Activated CD4-positive, alpha-beta T cell treated with anti-CD3 and anti-CD28 coated beads, Interleukin-2, amount 50 U/mL, for 1 hour (primary cell): Measurements from ENCODE around the gene EVC2.

Source experiments
- DNase-seq: peaks from one replicate; pipeline ENCODE4 v3.0.0-alpha.2; 2020

EVC2 gene

GRCh38 chr4:5664778-5665177, 43.6 kb downstream of the EVC2 start:
- no peak for DNase-seq

- DNase-seq = no peak
Measured at GRCh38 chr4:5662555-5662954, 45.8 kb downstream of the EVC2 start.

- DNase-seq = no peak
Measured at GRCh38 chr4:5661237-5661636, 47.1 kb downstream of the EVC2 start.

- no peak for DNase-seq
Measured at GRCh38 chr4:5660185-5660584, 48.2 kb downstream of the EVC2 start.

- no peak for DNase-seq
Measured at GRCh38 chr4:5658974-5659373, 49.4 kb downstream of the EVC2 start.

- DNase-seq = no peak
Measured at GRCh38 chr4:5656415-5656814, 51.9 kb downstream of the EVC2 start.

GRCh38 chr4:5654791-5655190, 53.6 kb downstream of the EVC2 start:
- DNase-seq = no peak

- DNase-seq = no peak
Measured at GRCh38 chr4:5651089-5651488, 57.3 kb downstream of the EVC2 start.

GRCh38 chr4:5650040-5650439, 58.3 kb downstream of the EVC2 start:
- no peak for DNase-seq

- no peak for DNase-seq
Measured at GRCh38 chr4:5647351-5647750, 61.0 kb downstream of the EVC2 start.

GRCh38 chr4:5640096-5640495, 68.3 kb downstream of the EVC2 start:
- no peak for DNase-seq

GRCh38 chr4:5639556-5639955, 68.8 kb downstream of the EVC2 start:
- no peak for DNase-seq

GRCh38 chr4:5638976-5639375, 69.4 kb downstream of the EVC2 start:
- DNase-seq = no peak

- no peak for DNase-seq
Measured at GRCh38 chr4:5638316-5638715, 70.0 kb downstream of the EVC2 start.

GRCh38 chr4:5636766-5637670, 71.3 kb downstream of the EVC2 start:
- no peak for DNase-seq

- no peak for DNase-seq
Measured at GRCh38 chr4:5635826-5636195, 72.5 kb downstream of the EVC2 start.

GRCh38 chr4:5632571-5632970, 75.8 kb downstream of the EVC2 start:
- no peak for DNase-seq

GRCh38 chr4:5632066-5632440, 76.3 kb downstream of the EVC2 start:
- no peak for DNase-seq

- DNase-seq = no peak
Measured at GRCh38 chr4:5631352-5632065, 76.8 kb downstream of the EVC2 start.

- DNase-seq = no peak
Measured at GRCh38 chr4:5630762-5631161, 77.6 kb downstream of the EVC2 start.

GRCh38 chr4:5629542-5629941, 78.8 kb downstream of the EVC2 start:
- no peak for DNase-seq

- DNase-seq = no peak
Measured at GRCh38 chr4:5626913-5627312, 81.4 kb downstream of the EVC2 start.

- no peak for DNase-seq
Measured at GRCh38 chr4:5622596-5622995, 85.8 kb downstream of the EVC2 start.

- no peak for DNase-seq
Measured at GRCh38 chr4:5619913-5620625, 88.3 kb downstream of the EVC2 start.
